IPS DF 6.9 (cell line): Measurements from ENCODE around the gene PODXL2.

Experiments
- DNase-seq: peaks from one replicate; pipeline ENCODE4 v3.0.0-alpha.2; 2013; ENCODE audit warnings: low read depth, low spot score
- H3K27ac ChIP-seq: one replicate; pipeline ENCODE4 v1.5.1; 2013; ENCODE audit warnings: low read length, control low read depth
- H3K27me3 ChIP-seq: 2 replicates; pipeline ENCODE4 v1.6.1; 2013; ENCODE audit warnings: mild to moderate bottlenecking, low read length; ENCODE audit not compliant: control insufficient read depth, insufficient read depth
- H3K36me3 ChIP-seq: 2 replicates; pipeline ENCODE4 v1.6.1; 2013; ENCODE audit warnings: low read length; ENCODE audit not compliant: control insufficient read depth, insufficient read depth
- H3K4me1 ChIP-seq: 2 replicates; pipeline ENCODE4 v1.6.1; 2013; ENCODE audit warnings: low read length; ENCODE audit not compliant: control insufficient read depth, insufficient read depth
- H3K4me3 ChIP-seq: 2 replicates; pipeline ENCODE4 v1.5.1; 2013; ENCODE audit warnings: mild to moderate bottlenecking, low read length
- H3K9me3 ChIP-seq: 2 replicates; pipeline ENCODE4 v1.6.1; 2013; ENCODE audit warnings: low read length, inconsistent platforms; ENCODE audit not compliant: control insufficient read depth, insufficient read depth
- WGBS: extraction: QIAGEN DNeasy Blood & Tissue Kit; methylation state at CpG from one replicate; pipeline ENCODE4 v1.1.7; 2013; ENCODE audit warnings: mixed read lengths, missing lambda C conversion rate; ENCODE audit not compliant: insufficient read length, insufficient coverage; 5-methylcytosine and 5-hydroxymethylcytosine counted together

The PODXL2 gene

GRCh38 chr3:127606086-127606805 is 22.7 kb upstream of the PODXL2 start:
- Histone ChIP-seq H3K36me3 (peaks cover 72% of the 10 kb centered on the region), H3K4me1 (no peaks in the 10 kb centered on the region), H3K4me3 (no peak overlapping the region), H3K9me3 (no peaks in the 10 kb centered on the region), H3K27me3 (no peaks in the 10 kb centered on the region), H3K27ac (no peak overlapping the region)
- DNase-seq = no peak
- no CpG with 5 or more reads among the region's 24 CpGs for WGBS

DNA sequence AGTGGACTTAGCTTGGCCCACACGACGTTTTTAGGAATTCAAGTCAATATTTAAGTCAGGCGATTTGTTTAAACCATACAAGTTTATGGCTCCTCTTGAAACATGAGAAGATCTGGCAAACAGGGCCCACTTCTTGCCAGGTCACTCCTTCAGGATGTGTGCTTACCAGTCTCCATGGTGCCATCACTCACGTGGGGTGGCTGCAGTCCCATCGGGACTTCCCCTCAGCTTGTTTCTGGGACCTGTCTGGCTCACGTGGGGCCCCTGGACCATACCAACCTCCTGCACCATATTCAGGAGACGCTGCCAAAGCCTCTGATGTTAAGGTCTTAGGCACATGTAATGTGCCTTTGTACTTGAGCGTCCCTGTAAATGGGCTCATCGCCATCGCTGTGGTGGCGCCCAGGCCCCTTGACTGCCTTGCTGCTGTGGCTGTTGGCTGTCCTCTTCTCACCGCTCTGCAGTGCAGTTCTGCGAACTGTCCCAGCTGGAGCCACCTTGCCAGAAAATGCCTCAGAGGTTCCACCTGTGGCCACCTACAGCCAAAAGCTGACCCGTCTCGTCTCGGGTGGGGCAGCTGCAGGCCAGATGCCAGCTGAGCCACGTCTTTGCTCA is 21.9 kb upstream of the PODXL2 start:
- Histone ChIP-seq H3K9me3 (no peaks in the 10 kb centered on the region), H3K27me3 (no peaks in the 10 kb centered on the region), H3K4me1 (no peaks in the 10 kb centered on the region), H3K27ac (no peak overlapping the region), H3K4me3 (no peak overlapping the region), H3K36me3 (peaks cover 76% of the 10 kb centered on the region)
- no CpG with 5 or more reads among the region's 17 CpGs for WGBS
- DNase-seq = no peak

- no peaks in the 10 kb centered on the region for H3K27me3 ChIP-seq
- DNase-seq = no peak
- H3K9me3 ChIP-seq = no peaks in the 10 kb centered on the region
- H3K4me1 ChIP-seq = no peaks in the 10 kb centered on the region
- no peak overlapping the region for H3K4me3 ChIP-seq
- WGBS = no CpG with 5 or more reads among the region's 7 CpGs
- H3K27ac ChIP-seq = no peak overlapping the region
- peaks cover 76% of the 10 kb centered on the region for H3K36me3 ChIP-seq
Measured at GRCh38 chr3:127607675-127608361, 21.2 kb upstream of the PODXL2 start.

- DNase-seq = no peak
- no peaks in the 10 kb centered on the region for H3K9me3 ChIP-seq
- no peak overlapping the region for H3K27ac ChIP-seq
- no peak overlapping the region for H3K4me3 ChIP-seq
- H3K4me1 ChIP-seq = no peaks in the 10 kb centered on the region
- H3K36me3 ChIP-seq = peaks cover 79% of the 10 kb centered on the region
- WGBS = no CpG with 5 or more reads among the region's 14 CpGs
- no peaks in the 10 kb centered on the region for H3K27me3 ChIP-seq
Measured at GRCh38 chr3:127608362-127608718, 20.6 kb upstream of the PODXL2 start.

GRCh38 chr3:127610105-127610504 is 18.9 kb upstream of the PODXL2 start:
- WGBS = no CpG with 5 or more reads among the region's 5 CpGs
- H3K4me1 ChIP-seq = no peaks in the 10 kb centered on the region
- no peak for DNase-seq

DNA sequence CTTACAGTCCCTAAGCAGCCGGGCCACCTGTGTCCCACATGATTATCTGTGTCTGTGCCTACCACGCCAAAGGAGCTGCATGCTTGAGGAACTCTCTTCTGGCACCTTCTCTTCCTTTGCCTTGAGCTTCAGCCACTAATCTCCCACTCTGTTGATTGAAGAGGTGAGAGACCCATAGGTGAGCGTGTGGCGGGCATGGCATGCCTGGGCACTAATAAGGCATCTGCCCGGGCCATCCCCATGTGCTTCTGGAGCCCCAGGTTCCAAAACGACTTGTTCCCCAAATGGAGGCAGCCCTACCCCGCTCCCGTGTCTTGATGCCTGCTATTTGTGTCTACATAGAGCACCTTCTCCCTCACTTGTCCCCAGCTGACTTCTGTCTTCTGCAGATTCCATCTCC is 17.7 kb upstream of the PODXL2 start:
- Histone ChIP-seq H3K27ac (no peak overlapping the region), H3K4me3 (no peak overlapping the region), H3K4me1 (no peaks in the 10 kb centered on the region), H3K9me3 (no peaks in the 10 kb centered on the region), H3K36me3 (peaks cover 73% of the 10 kb centered on the region), H3K27me3 (no peaks in the 10 kb centered on the region)
- WGBS = no CpG with 5 or more reads among the region's 8 CpGs
- no peak for DNase-seq

More at GRCh38 chr3:127610105-127610504, 18.9 kb upstream of the PODXL2 start:
- peaks cover 74% of the 10 kb centered on the region for H3K36me3 ChIP-seq
- H3K27me3 ChIP-seq = no peaks in the 10 kb centered on the region
- H3K27ac ChIP-seq = no peak overlapping the region
- H3K9me3 ChIP-seq = no peaks in the 10 kb centered on the region
- H3K4me3 ChIP-seq = no peak overlapping the region

DNA sequence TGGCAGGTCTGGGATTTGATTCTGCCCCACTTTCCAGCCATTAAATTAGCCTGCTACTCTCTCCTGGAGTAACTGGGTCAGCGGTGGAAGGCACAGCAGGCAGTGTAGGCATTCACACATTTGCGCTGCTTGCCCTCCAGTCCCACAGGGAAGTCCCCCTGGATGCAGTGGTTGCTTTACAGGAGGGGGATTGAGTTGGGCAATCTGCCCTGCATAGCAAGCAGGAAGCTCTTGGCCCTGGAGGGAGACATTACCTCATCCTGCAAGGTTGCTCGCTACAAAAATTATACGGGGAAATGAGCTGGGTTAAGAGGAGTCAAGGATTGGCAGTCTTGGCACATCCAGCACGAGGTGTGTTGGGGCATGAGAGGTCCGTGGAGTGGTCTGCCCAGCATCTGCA is 16.0 kb upstream of the PODXL2 start:
- H3K4me3 ChIP-seq = no peak overlapping the region
- no peak overlapping the region for H3K27ac ChIP-seq
- DNase-seq = no peak
- no CpG with 5 or more reads among the region's 6 CpGs for WGBS
- no peaks in the 10 kb centered on the region for H3K4me1 ChIP-seq
- no peaks in the 10 kb centered on the region for H3K9me3 ChIP-seq
- H3K27me3 ChIP-seq = no peaks in the 10 kb centered on the region
- peaks cover 73% of the 10 kb centered on the region for H3K36me3 ChIP-seq

DNA sequence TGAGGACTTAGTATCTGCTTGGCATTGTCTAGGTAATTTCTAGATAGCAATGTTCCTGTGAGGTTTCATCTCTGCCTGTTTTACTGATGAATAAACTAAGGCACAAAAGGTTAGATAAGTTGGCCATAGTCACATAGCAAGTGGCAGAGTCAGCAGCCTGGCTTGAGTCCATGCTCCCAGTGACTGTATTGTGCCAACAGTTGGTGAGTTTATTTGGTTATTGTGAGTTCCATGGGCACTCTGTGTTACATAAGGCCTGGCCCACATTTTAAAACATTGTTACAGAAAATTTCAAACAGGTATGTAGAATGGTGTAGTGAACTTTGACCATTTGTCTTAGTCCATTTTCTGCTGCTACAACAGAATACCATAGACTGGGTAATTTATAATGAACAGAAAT is 15.6 kb upstream of the PODXL2 start:
- DNase-seq = no peak
- no peaks in the 10 kb centered on the region for H3K4me1 ChIP-seq
- H3K36me3 ChIP-seq = peaks cover 73% of the 10 kb centered on the region
- H3K9me3 ChIP-seq = no peaks in the 10 kb centered on the region
- no peaks in the 10 kb centered on the region for H3K27me3 ChIP-seq
- no peak overlapping the region for H3K4me3 ChIP-seq
- H3K27ac ChIP-seq = no peak overlapping the region

GRCh38 chr3:127614928-127615589 is 13.9 kb upstream of the PODXL2 start:
- H3K27me3 ChIP-seq = no peaks in the 10 kb centered on the region
- H3K9me3 ChIP-seq = no peaks in the 10 kb centered on the region
- no CpG with 5 or more reads among the region's 4 CpGs for WGBS
- H3K36me3 ChIP-seq = peaks cover 68% of the 10 kb centered on the region
- no peak for DNase-seq
- H3K4me3 ChIP-seq = no peak overlapping the region
- no peaks in the 10 kb centered on the region for H3K4me1 ChIP-seq
- H3K27ac ChIP-seq = no peak overlapping the region

GRCh38 chr3:127615631-127616305 is 13.2 kb upstream of the PODXL2 start:
- no CpG with 5 or more reads among the region's 6 CpGs for WGBS
- Histone ChIP-seq H3K9me3 (no peaks in the 10 kb centered on the region), H3K27ac (no peak overlapping the region), H3K27me3 (no peaks in the 10 kb centered on the region), H3K36me3 (peaks cover 67% of the 10 kb centered on the region), H3K4me3 (no peak overlapping the region), H3K4me1 (no peaks in the 10 kb centered on the region)
- DNase-seq = no peak
